GM20431 (cell line): Measurements from ENCODE around the gene DDX60.

Source experiments
- in situ Hi-C: fragments of 300-500 bp; cut with MseI, MboI; formaldehyde crosslinking; loops from one replicate; pipeline ENCODE4 v1.15.0; 2020; ENCODE audit warnings: low sequenced_read_pairs; ENCODE audit not compliant: unreplicated experiment

DDX60 gene

GRCh38 chr4:168212656-168213055 lies 105.9 kb downstream of the DDX60 start:
- in situ Hi-C loops = no loop called here

- in situ Hi-C loops = no loop called here
These were observed 109.5 kb downstream of the DDX60 start for GRCh38 chr4:168208957-168209614.

- in situ Hi-C loops = no loop called here
These were observed 115.2 kb downstream of the DDX60 start for GRCh38 chr4:168203233-168203911.

GRCh38 chr4:168200685-168201084 lies 117.9 kb downstream of the DDX60 start:
- in situ Hi-C loops = no loop called here

GRCh38 chr4:168199260-168199957 lies 119.1 kb downstream of the DDX60 start:
- in situ Hi-C loops = no loop called here

- in situ Hi-C loops = no loop called here
These were observed 120.6 kb downstream of the DDX60 start for GRCh38 chr4:168197926-168198325.

GRCh38 chr4:168188754-168189153 lies 129.8 kb downstream of the DDX60 start:
- in situ Hi-C loops = loop anchor here (10.0 kb wide), 1 partner anchor 736 kb away; no protein-coding TSS in a partner anchor

GRCh38 chr4:168183717-168184571 lies 134.6 kb downstream of the DDX60 start:
- in situ Hi-C loops = loop anchor here (10.0 kb wide), 1 partner anchor 741 kb away; no protein-coding TSS in a partner anchor

GRCh38 chr4:168177546-168178149 lies 140.9 kb downstream of the DDX60 start:
- in situ Hi-C loops = no loop called here

- in situ Hi-C loops = no loop called here
These were observed 144.2 kb downstream of the DDX60 start for GRCh38 chr4:168174308-168174707.

GRCh38 chr4:168167714-168168284 lies 150.8 kb downstream of the DDX60 start:
- in situ Hi-C loops = no loop called here
